Activated CD4-positive, alpha-beta T cell treated with anti-CD3 and anti-CD28 coated beads, Interleukin-2, amount 10 ng/mL, durations not matched to agents 24 days and 14 days (primary cell): ENCODE data around the gene BOLL. TPM values are rescaled to one million over a fixed set of nuclear protein-coding genes. Genes with fewer than 3 reads are reported as not detected.
"Not testable (repeated sequence)": the region's sequence is repeated elsewhere in the genome, so short reads cannot be mapped to it uniquely, and the experiment has no call there.

Experiments
- DNase-seq: peaks from one replicate; pipeline ENCODE4 v3.0.0; 2022
- H3K27ac Mint-ChIP-seq: one replicate; pipeline ENCODE4 v1.8.0; 2022; ENCODE audit warnings: mild to moderate bottlenecking, mixed read lengths
- H3K27me3 Mint-ChIP-seq: one replicate; pipeline ENCODE4 v1.8.0; 2022; ENCODE audit warnings: mixed read lengths
- H3K36me3 Mint-ChIP-seq: one replicate; pipeline ENCODE4 v1.8.0; 2022; ENCODE audit warnings: low read depth, mild to moderate bottlenecking, mixed read lengths
- H3K4me1 Mint-ChIP-seq: one replicate; pipeline ENCODE4 v1.8.0; 2021; ENCODE audit warnings: mixed read lengths
- H3K4me3 Mint-ChIP-seq: one replicate; pipeline ENCODE4 v1.8.0; 2022; ENCODE audit warnings: mild to moderate bottlenecking, moderate library complexity, mixed read lengths
- H3K9me3 Mint-ChIP-seq: one replicate; pipeline ENCODE4 v1.8.0; 2021; ENCODE audit warnings: mixed read lengths
- intact Hi-C: fragments of 100-400 bp; cut with micrococcal nuclease; formaldehyde crosslinking; loops from one replicate; pipeline ENCODE4 v1.15.1; 2023
- total RNA-seq: library from RNA; stranded (reverse); gene quantifications from 2 replicates; pipeline ENCODE4 v1.2.3, GENCODE V29; 2022

Gene BOLL
- total RNA-seq, 1 donor from 2014 or later, result not detected

DNA sequence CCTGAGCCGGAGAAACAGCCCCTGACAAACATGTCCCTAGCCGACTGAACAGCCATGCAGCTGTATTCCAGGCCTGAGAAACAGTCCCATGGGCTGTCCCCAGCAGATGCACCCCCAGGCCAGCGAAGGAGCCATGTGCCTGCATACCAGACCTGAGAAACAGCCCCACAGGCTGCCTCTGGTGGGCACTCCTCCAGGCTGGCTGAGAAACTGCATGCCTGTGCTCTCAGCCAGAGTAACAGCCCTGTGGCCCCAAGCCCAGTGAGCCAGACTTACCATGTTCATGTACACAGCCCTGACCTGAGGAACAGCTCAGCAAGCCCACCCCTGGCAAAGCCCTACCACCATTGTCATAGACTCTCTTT lies 24.8 kb downstream of the BOLL start:
- Mint-ChIP-seq H3K27ac (no peak overlapping the region), H3K36me3 (no peaks in the 10 kb centered on the region), H3K4me3 (no peak overlapping the region), H3K9me3 (peaks cover 7% of the 10 kb centered on the region), H3K27me3 (peaks cover 20% of the 10 kb centered on the region), H3K4me1 (no peaks in the 10 kb centered on the region)
- DNase-seq, result no peak
- intact Hi-C loops, result no loop called here

DNA sequence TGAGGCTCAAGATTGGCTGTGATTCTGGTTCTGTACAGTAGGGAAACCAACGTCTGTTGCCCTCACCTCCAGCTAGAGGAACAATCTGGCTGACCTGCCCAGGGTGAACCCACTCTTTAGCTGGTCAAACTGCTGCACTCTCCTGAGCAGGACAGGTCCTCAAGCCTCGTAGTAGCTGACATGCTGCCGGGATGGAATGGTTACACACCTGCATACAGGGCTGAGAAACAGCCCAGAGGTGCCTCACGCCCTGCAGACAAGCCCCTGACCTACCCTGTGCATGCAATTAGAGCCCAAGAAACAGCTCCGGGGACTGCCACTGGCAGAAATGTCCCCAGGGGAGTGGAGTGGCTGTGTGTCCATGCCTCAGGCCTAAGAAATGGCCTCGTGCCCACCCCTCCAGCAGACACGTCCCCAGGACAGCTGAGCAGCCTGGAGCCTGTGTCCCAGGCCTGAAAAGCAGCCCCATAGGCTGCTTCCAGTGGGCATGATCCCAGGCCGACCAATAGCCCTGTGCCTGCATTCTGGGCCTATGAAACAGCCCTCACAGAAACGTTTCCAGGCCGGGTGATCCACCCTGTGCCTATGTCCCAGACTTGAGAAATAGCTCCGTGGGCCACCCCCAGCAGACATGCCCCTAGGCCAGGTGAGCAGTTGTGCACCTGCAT lies 25.4 kb downstream of the BOLL start:
- Mint-ChIP-seq H3K4me3 (no peak overlapping the region), H3K27ac (no peak overlapping the region), H3K4me1 (no peaks in the 10 kb centered on the region), H3K27me3 (peaks cover 18% of the 10 kb centered on the region), H3K36me3 (no peaks in the 10 kb centered on the region), H3K9me3 (peaks cover 7% of the 10 kb centered on the region)
- no peak for DNase-seq
- intact Hi-C loops, result no loop called here

DNA sequence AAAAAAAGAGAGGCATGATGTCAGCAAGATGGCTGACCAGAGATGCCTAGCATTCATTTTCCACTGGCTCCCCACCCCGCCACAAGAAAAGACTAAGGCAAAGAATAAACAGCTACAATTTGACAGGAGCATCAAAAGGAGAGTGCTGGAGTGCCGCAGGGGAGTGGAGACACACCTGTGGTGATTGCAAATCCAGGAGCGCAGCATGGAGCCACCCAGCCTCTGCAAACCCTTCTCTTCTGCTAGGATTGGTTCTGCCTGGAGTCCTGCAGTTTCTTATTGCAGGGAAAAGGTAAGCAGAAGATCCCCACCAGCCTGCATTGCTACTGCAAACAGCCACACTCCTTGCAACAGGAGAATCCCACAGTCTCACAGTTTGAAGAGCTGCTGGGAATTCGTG lies 26.1 kb downstream of the BOLL start:
- no peak for DNase-seq
- no peak overlapping the region for H3K27ac Mint-ChIP-seq

DNA sequence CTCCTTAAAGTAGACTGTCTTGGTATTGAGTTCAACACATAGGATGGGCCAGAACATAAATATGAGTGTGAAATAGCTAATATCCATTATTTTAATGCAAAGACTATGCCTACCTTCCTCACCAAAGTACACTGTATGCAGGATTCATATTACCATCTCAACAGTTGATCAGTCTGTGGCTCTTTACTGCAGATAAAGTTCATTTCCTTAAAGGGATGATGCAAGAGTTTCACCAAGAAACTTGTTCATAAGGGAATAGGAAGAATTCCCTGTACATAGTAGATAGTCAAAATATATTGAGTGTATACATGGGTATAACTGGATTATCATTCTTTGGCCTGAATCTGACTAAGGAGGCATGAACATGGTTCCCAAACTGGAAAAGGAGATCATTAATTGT lies 44.9 kb downstream of the BOLL start:
- no peaks in the 10 kb centered on the region for H3K4me1 Mint-ChIP-seq
- no peaks in the 10 kb centered on the region for H3K9me3 Mint-ChIP-seq
- no peak overlapping the region for H3K4me3 Mint-ChIP-seq
- no peak for DNase-seq
- no peak overlapping the region for H3K27ac Mint-ChIP-seq
- peaks cover 4% of the 10 kb centered on the region for H3K27me3 Mint-ChIP-seq
- H3K36me3 Mint-ChIP-seq, result no peaks in the 10 kb centered on the region
- intact Hi-C loops, result no loop called here

More for the DNA sequence above, 26.1 kb downstream of the BOLL start:
- Mint-ChIP-seq H3K4me3 (no peak overlapping the region), H3K27me3 (peaks cover 13% of the 10 kb centered on the region), H3K9me3 (peaks cover 7% of the 10 kb centered on the region), H3K4me1 (no peaks in the 10 kb centered on the region), H3K36me3 (no peaks in the 10 kb centered on the region)
- intact Hi-C loops, result no loop called here

DNA sequence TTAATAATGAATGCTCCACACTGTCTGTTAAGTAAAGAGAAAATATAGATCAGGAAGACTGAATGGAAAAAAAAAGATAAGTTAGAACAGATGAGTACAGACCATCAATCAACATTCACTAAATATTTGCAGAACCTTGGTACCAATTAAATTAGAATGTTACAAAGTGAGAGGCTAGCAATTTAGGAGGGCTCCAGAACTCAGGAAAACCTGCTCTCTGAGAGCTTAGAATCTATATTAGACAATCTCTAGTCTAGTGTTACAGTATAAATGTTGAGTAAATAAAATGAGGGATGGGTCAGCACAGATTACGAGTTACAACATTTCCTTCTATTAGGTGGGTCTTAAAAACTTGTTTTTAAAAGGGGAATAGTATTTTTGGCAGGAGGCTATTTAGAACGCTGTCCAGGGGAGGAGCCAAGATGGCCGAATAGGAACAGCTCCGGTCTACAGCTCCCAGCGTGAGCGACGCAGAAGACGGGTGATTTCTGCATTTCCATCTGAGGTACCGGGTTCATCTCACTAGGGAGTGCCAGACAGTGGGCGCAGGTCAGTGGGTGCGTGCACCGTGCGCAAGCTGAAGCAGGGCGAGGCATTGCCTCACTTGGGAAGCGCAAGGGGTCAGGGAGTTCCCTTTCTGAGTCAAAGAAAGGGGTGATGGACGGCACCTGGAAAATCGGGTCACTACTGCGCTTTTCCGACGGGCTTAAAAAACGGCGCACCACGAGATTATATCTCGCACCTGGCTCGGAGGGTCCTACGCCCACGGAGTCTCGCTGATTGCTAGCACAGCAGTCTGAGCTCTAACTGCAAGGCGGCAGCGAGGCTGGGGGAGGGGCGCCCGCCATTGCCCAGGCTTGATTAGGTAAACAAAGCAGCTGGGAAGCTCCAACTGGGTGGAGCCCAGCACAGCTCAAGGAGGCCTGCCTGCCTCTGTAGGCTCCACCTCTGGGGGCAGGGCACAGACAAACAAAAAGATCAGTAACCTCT lies 56.3 kb downstream of the BOLL start:
- H3K4me1 Mint-ChIP-seq, DNase-seq, H3K9me3 Mint-ChIP-seq, intact Hi-C loops, H3K36me3 Mint-ChIP-seq, H3K27me3 Mint-ChIP-seq, H3K4me3 Mint-ChIP-seq, H3K27ac Mint-ChIP-seq: not testable (repeated sequence)

DNA sequence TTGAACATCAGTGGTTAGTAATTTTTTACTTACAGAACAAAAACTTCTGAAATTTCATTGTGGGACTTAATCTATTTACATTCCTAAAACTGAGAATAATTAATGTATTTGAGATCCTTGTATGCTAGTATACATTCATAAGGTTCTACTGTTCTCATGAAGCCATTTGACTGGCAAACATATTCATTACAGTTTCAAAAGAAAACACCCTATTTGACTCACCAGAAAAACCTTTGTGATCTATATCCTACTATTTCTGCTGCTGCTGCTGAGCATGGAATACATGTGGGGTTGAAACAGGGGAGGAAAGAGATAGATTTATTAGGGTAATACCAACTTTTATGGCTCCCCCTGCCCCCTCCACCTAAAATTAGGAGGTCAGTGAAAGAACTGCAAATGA lies 58.1 kb downstream of the BOLL start:
- no peaks in the 10 kb centered on the region for H3K9me3 Mint-ChIP-seq
- H3K27ac Mint-ChIP-seq, result no peak overlapping the region
- H3K4me1 Mint-ChIP-seq, result no peaks in the 10 kb centered on the region

DNA sequence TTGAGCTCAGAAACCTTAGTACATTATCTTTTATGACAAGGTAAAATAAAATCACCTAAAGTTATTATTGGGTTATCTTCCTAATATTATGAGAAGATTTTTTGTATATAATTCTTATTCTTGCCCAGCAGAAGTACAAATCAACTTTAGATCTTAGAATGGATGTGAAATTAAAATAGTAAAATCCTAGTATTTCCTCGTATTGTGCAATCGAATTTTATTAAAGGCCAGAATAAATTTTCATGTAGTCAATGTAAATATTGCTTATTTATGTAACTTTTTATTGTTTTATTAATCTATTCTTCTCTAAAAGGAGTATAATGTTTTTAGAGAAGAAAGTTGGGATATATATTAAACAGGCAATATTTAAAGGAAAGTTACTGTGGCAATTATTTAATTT lies 67.3 kb downstream of the BOLL start:
- H3K27ac Mint-ChIP-seq, result no peak overlapping the region
- no peaks in the 10 kb centered on the region for H3K27me3 Mint-ChIP-seq
- DNase-seq, result no peak
- H3K36me3 Mint-ChIP-seq, result peaks cover 4% of the 10 kb centered on the region
- no peaks in the 10 kb centered on the region for H3K4me1 Mint-ChIP-seq
- no peak overlapping the region for H3K4me3 Mint-ChIP-seq
- intact Hi-C loops, result no loop called here
- no peaks in the 10 kb centered on the region for H3K9me3 Mint-ChIP-seq

More for the DNA sequence above, 58.1 kb downstream of the BOLL start:
- Mint-ChIP-seq H3K36me3 (no peaks in the 10 kb centered on the region), H3K4me3 (no peak overlapping the region), H3K27me3 (no peaks in the 10 kb centered on the region)
- no peak for DNase-seq
- intact Hi-C loops, result no loop called here

DNA sequence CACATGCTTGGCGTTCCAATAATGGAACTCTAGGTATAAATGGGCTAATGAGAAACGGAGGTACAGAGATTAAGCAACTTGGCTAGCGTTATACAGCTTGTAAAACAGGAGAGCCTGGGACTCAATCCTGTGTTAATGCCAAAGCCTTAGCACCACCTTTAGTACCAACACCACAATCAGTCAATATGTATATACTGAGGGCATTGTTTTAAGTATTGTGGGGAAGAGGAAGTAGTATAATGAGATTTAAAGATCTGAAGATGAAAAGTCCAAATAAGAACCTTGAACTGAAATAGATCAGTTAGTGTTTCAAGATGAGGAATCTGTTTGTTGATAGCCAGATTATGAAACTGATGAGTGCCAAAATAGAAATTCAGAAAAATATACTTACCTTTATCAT lies 71.8 kb downstream of the BOLL start:
- Mint-ChIP-seq H3K36me3 (peaks cover 36% of the 10 kb centered on the region), H3K9me3 (no peaks in the 10 kb centered on the region), H3K4me1 (peaks cover 22% of the 10 kb centered on the region), H3K27me3 (no peaks in the 10 kb centered on the region), H3K27ac (no peak overlapping the region), H3K4me3 (no peak overlapping the region)
- DNase-seq, result no peak
- intact Hi-C loops, result no loop called here

DNA sequence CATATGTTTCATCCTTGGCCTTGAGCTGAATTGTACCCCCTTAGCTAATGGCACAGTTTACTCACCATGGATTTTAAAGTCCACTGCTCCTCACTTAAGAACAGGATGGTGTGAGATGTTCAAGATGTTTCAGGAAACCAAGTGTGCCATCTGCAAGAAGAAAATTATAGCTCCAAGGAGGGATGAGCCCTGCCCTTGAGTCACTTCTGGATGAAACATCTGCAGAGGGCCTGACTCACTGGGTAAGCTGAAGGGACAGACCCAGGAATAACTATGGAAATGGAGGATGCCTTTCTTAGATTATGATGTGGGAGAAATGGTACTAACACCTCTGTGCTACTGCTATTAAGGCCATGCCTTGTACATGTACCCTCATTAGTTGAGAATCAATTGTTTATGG lies 73.5 kb downstream of the BOLL start:
- DNase-seq, result no peak
- intact Hi-C loops, result no loop called here
- Mint-ChIP-seq H3K36me3 (peaks cover 42% of the 10 kb centered on the region), H3K4me3 (no peak overlapping the region), H3K9me3 (no peaks in the 10 kb centered on the region), H3K27me3 (no peaks in the 10 kb centered on the region), H3K27ac (no peak overlapping the region), H3K4me1 (peaks cover 28% of the 10 kb centered on the region)

DNA sequence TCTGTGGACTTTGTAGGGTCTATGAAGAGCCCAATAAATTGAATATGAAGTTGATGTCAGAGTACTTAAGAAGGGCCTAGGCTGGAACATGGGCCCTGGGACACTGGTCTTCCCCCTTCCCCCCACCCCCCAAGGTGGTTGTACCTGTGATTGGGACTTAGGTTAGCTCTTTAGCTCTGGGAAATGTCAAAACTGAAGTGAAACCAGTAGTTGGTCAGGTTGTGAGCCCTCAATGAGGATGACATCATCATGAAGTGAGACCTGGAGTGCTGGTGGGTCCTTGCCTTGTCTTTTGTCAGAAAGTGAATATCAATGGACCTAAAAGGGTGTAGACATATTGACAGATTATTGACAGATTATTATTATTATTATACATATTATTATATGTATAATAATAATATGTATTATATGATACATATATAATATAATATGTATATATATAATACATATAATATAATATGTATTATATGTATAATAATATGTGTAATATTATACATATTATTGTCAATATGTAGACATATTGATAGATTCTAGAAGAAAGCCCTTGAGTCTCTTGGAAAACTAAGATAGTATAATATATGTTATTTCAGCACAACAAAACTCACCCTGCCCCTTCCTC lies 74.6 kb downstream of the BOLL start:
- H3K27me3 Mint-ChIP-seq, result no peaks in the 10 kb centered on the region
- H3K36me3 Mint-ChIP-seq, result peaks cover 41% of the 10 kb centered on the region
- no peaks in the 10 kb centered on the region for H3K9me3 Mint-ChIP-seq
- peak; percentile 62 for DNase-seq
- intact Hi-C loops, result no loop called here
- no peak overlapping the region for H3K27ac Mint-ChIP-seq
- H3K4me1 Mint-ChIP-seq, result peaks cover 31% of the 10 kb centered on the region
- H3K4me3 Mint-ChIP-seq, result no peak overlapping the region

DNA sequence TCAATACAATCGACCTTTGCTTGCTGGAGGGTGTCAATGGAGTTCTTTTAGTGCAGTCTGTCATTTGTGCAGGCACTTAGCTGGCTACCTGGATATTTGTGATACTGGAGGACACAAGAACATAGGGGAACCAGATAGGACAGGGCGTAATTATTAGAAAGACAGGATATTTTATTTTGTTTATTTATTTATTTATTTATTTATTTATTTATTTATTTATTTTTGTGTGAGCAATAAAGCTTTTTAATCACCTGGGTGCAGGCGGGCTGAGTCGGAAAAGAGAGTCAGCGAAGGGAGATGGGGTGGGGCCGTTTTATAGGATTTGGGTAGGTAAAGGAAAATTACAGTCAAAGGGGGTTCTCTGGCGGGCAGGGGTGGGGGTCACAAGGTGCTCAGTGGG lies 76.0 kb downstream of the BOLL start:
- H3K27me3 Mint-ChIP-seq, DNase-seq, H3K9me3 Mint-ChIP-seq, H3K27ac Mint-ChIP-seq: not testable (repeated sequence)
- Mint-ChIP-seq H3K4me1 (peaks cover 35% of the 10 kb centered on the region), H3K36me3 (peaks cover 40% of the 10 kb centered on the region), H3K4me3 (peak overlapping the region; percentile 38)
- intact Hi-C loops, result loop anchor here (5.0 to 10.0 kb wide), 4 partner anchors 296 to 586 kb away; no protein-coding TSS in a partner anchor

DNA sequence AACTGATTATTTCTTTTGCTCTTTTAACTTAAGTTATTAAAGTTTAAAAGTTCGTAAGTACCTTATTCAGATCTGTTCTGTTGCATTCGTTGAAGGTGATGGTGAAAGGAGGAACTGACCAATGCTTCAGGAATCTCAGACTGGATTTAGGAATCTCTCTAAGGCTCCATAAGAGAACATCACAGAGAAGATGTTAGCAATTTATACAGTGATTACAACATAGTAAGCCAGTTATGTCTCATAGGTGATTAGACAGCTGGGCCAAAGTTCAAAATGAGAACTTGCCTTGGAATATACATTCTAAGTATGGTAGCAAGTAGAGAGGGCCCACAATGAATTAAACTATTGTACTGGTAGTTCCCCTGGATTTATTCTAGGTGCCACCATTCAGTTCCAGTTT lies 76.8 kb downstream of the BOLL start:
- no peak for DNase-seq
- intact Hi-C loops, result loop anchor here (5.0 to 10.0 kb wide), 4 partner anchors 296 to 586 kb away; no protein-coding TSS in a partner anchor
- peaks cover 40% of the 10 kb centered on the region for H3K36me3 Mint-ChIP-seq
- peaks cover 1% of the 10 kb centered on the region for H3K27me3 Mint-ChIP-seq
- peaks cover 35% of the 10 kb centered on the region for H3K4me1 Mint-ChIP-seq
- no peaks in the 10 kb centered on the region for H3K9me3 Mint-ChIP-seq
- H3K27ac Mint-ChIP-seq, result no peak overlapping the region
- peak overlapping the region; percentile 38 for H3K4me3 Mint-ChIP-seq

DNA sequence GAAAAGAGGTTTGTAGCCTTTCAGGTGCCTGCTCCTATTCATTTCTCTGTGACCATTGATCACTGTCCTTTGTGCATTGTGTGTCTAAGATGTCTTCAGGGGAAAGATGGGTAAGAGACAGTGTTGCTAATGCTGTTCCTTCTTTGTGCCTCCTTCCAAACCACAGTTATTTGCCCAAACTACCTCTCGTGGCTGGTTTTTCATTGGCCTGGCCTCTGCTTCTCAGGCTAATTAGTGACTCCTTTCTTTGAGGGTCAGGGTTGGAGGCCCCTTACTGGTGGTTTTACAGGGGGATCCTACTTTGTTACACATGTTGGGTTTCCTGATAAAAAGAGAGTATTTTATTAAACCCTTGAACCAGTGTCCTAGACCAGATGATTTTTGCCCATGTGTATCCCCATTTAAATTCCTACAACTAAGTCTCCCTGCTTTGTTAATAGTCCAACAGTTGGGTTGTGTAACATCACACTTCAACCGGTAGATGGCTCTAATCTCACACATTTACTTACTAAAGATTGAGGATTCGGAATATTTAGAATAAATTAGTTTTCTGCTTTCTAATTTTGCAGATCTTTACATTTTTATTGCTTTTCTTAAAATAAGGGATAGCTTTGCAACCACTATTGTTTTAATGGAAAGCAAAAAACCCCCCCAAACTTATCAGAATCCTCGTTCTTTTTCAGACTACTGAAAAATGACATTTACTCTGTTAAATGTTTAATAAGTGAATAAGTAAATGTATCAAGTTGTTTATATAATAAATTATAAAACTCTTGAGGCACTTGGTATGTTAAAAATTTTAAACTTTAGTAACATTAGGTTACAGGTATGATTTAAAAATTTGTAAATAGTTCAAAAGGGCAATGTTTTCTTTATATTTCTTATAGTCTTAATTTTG lies 77.6 kb downstream of the BOLL start:
- Mint-ChIP-seq H3K4me3 (peak overlapping the region; percentile 85), H3K27ac (no peak overlapping the region), H3K9me3 (peaks cover 2% of the 10 kb centered on the region), H3K4me1 (peaks cover 35% of the 10 kb centered on the region), H3K27me3 (peaks cover 4% of the 10 kb centered on the region), H3K36me3 (peaks cover 40% of the 10 kb centered on the region)
- peak; percentile 63 for DNase-seq
- intact Hi-C loops, result loop anchor here (1.0 to 10.0 kb wide), 5 partner anchors 70 to 587 kb away; no protein-coding TSS in a partner anchor
